Peyer's patch (tissue), 4 donors: ENCODE data around the gene SUN3. TPM values are rescaled to one million over a fixed set of nuclear protein-coding genes. Genes with fewer than 3 reads are reported as not detected.

Experiments used
- DNase-seq, 3 donors: peaks; one replicate each; pipeline ENCODE4 v3.0.0-alpha.2; 2017 to 2019
- H3K27ac ChIP-seq, 4 donors: fragments of 200-600 bp; sonication (generic); one replicate each; pipeline ENCODE4 v1.5.1; 2016 to 2019
- H3K27me3 ChIP-seq, 2 donors: fragments of 200-600 bp; sonication (generic); one replicate each; pipeline ENCODE4 v1.5.1; 2019
- H3K36me3 ChIP-seq, 3 donors: fragments of 200-600 bp; sonication (generic); one replicate each; pipeline ENCODE4 v1.5.1; 2016 to 2019
- H3K4me1 ChIP-seq, 4 donors: fragments of 200-600 bp; sonication (generic); one replicate each; pipeline ENCODE4 v1.5.1; 2016 to 2019
- H3K4me3 ChIP-seq, 4 donors: fragments of 200-600 bp; sonication (generic); 1 replicate in 3 of 4; 2 replicates in 1 of 4; pipeline ENCODE4 v1.5.1; 2016 to 2019; ENCODE audit warnings: mild to moderate bottlenecking in 1 of 4
- H3K9me3 ChIP-seq, 4 donors: fragments of 200-600 bp; sonication (generic); one replicate each; pipeline ENCODE4 v1.5.1; 2016 to 2019; ENCODE audit warnings: mild to moderate bottlenecking in 1 of 4
- POLR2A ChIP-seq, 2 donors: fragments of 450-650 bp; IDR thresholded peaks; one replicate each; pipeline ENCODE4 v1.5.1; 2017; ENCODE audit warnings: antibody characterized with exemption in 2 of 2, mild to moderate bottlenecking in 2 of 2, moderate library complexity in 2 of 2
- total RNA-seq, 4 donors: library from RNA; depleted of rRNA; stranded (reverse); fragments of >200 nt; gene quantifications; one replicate each; pipeline ENCODE4 v1.1.0, GENCODE V29; 2016
- TF ChIP-seq, protein P1 (sequence below), 6 experiments: fragments of 450-650 bp in 4 of 6; fragments of 200-600 bp in 2 of 6; sonication (generic) in 1 of 6; IDR thresholded peaks; one replicate each; pipeline ENCODE4 v1.5.1; 2017 to 2019; ENCODE audit warnings: antibody characterized with exemption in 6 of 6, mild to moderate bottlenecking in 3 of 6, moderate library complexity in 1 of 6

The SUN3 gene
- total RNA-seq, 4 donors from 2014 or later, result not detected

GRCh38 chr7:48046458-48046857, 17.6 kb upstream of the SUN3 start:
- Histone ChIP-seq H3K9me3 (no peaks in the 10 kb centered on the region), H3K27me3 (no peaks in the 10 kb centered on the region), H3K27ac (no peak overlapping the region), H3K4me3 (no peak overlapping the region), H3K4me1 (no peaks in the 10 kb centered on the region), H3K36me3 (no peaks in the 10 kb centered on the region)
- TF ChIP-seq, protein P1, sequence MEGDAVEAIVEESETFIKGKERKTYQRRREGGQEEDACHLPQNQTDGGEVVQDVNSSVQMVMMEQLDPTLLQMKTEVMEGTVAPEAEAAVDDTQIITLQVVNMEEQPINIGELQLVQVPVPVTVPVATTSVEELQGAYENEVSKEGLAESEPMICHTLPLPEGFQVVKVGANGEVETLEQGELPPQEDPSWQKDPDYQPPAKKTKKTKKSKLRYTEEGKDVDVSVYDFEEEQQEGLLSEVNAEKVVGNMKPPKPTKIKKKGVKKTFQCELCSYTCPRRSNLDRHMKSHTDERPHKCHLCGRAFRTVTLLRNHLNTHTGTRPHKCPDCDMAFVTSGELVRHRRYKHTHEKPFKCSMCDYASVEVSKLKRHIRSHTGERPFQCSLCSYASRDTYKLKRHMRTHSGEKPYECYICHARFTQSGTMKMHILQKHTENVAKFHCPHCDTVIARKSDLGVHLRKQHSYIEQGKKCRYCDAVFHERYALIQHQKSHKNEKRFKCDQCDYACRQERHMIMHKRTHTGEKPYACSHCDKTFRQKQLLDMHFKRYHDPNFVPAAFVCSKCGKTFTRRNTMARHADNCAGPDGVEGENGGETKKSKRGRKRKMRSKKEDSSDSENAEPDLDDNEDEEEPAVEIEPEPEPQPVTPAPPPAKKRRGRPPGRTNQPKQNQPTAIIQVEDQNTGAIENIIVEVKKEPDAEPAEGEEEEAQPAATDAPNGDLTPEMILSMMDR (IDR thresholded peaks at IDR 0.05), result no peak
- TF ChIP-seq POLR2A (IDR thresholded peaks at IDR 0.05), result no peak
- DNase-seq, result no peak

DNA sequence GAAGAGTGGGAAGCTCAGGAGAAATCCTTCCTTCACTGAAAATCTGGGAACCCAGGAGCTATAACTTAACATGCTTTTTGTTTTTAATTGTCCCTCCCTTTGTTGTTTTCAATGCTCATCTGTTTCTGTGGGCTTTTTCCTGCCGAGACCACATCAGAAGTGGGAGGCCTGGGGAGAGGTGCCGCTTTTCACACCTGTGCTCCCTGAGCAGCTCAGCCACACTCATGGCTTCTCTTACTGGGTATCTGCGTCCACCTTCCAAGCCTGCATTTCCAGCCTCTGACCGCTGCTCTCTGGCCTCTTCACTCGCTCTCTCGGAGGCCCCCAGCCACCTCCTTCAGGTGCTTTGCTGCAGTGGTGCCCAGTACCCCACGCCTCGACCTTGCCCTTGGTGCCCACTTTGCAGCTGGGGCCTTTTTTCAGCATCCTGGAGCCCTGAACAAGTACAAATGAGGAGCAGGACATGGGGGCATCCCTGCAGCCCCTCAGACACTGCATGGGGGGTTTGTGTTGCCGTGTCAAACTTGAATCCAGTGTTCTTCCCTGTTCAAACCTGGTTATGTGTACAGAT, 16.4 kb upstream of the SUN3 start:
- no peaks in the 10 kb centered on the region for H3K27me3 ChIP-seq
- DNase-seq, result no peak
- no peak overlapping the region for H3K4me3 ChIP-seq
- no peaks in the 10 kb centered on the region for H3K36me3 ChIP-seq
- no peak overlapping the region for H3K27ac ChIP-seq
- H3K4me1 ChIP-seq, result no peaks in the 10 kb centered on the region
- H3K9me3 ChIP-seq, result no peaks in the 10 kb centered on the region
- TF ChIP-seq, protein P1 (IDR thresholded peaks at IDR 0.05), result no peak
- no peak for TF ChIP-seq POLR2A (IDR thresholded peaks at IDR 0.05)

GRCh38 chr7:48042636-48043035, 13.7 kb upstream of the SUN3 start:
- no peaks in the 10 kb centered on the region for H3K4me1 ChIP-seq
- no peaks in the 10 kb centered on the region for H3K36me3 ChIP-seq
- no peaks in the 10 kb centered on the region for H3K9me3 ChIP-seq
- no peak overlapping the region for H3K4me3 ChIP-seq
- TF ChIP-seq, protein P1 (IDR thresholded peaks at IDR 0.05), result no peak
- no peak for TF ChIP-seq POLR2A (IDR thresholded peaks at IDR 0.05)
- no peak overlapping the region for H3K27ac ChIP-seq
- DNase-seq, result no peak
- H3K27me3 ChIP-seq, result no peaks in the 10 kb centered on the region

- Histone ChIP-seq H3K27me3 (no peaks in the 10 kb centered on the region), H3K9me3 (no peaks in the 10 kb centered on the region), H3K4me3 (no peak overlapping the region), H3K27ac (no peak overlapping the region), H3K36me3 (no peaks in the 10 kb centered on the region), H3K4me1 (no peaks in the 10 kb centered on the region)
- no peak for DNase-seq
- TF ChIP-seq, protein P1 (IDR thresholded peaks at IDR 0.05), result no peak
- TF ChIP-seq POLR2A (IDR thresholded peaks at IDR 0.05), result no peak
Observed at GRCh38 chr7:48042216-48042615, 13.3 kb upstream of the SUN3 start.

- no peak for DNase-seq
- no peaks in the 10 kb centered on the region for H3K36me3 ChIP-seq
- no peak overlapping the region for H3K27ac ChIP-seq
- no peaks in the 10 kb centered on the region for H3K27me3 ChIP-seq
- H3K9me3 ChIP-seq, result no peaks in the 10 kb centered on the region
- no peaks in the 10 kb centered on the region for H3K4me1 ChIP-seq
- TF ChIP-seq, protein P1 (IDR thresholded peaks at IDR 0.05), result no peak
- TF ChIP-seq POLR2A (IDR thresholded peaks at IDR 0.05), result no peak
- H3K4me3 ChIP-seq, result no peak overlapping the region
Observed at GRCh38 chr7:48041653-48041970, 12.7 kb upstream of the SUN3 start.
